Measurements from ENCODE around the gene NOTCH3.

NOTCH3 gene

GRCh38 chr19:15235781-15236180 is 35.0 kb upstream of the NOTCH3 start:
- ATAC-seq (ENCODE audit: insufficient read depth, low read depth): no peak
- H3K4me3 ChIP-seq (ENCODE audit: low read depth in 1 of 2, low read length in 2 of 2): no peak overlapping the region
- H3K4me1 ChIP-seq (ENCODE audit: insufficient read depth, low read length): no peaks in the 10 kb centered on the region
- TF ChIP-seq EZH2 (IDR thresholded peaks at IDR 0.05; ENCODE audit: borderline replicate concordance, low read depth, low read length, severe bottlenecking) (no peak), CTCF (IDR thresholded peaks at IDR 0.05; ENCODE audit: borderline replicate concordance, extremely low read depth, low read length, poor library complexity, severe bottlenecking) (no peak)
- peaks cover 51% of the 10 kb centered on the region for H3K36me3 ChIP-seq (ENCODE audit: insufficient read depth, low read length)
- no peaks in the 10 kb centered on the region for H3K79me2 ChIP-seq (ENCODE audit: insufficient read depth, low read length)
- no peak for DNase-seq
- H3K27ac ChIP-seq (ENCODE audit: low read length): no peak overlapping the region
- H4K20me1 ChIP-seq (ENCODE audit: insufficient read depth, low read length): peaks cover 20% of the 10 kb centered on the region
- no peaks in the 10 kb centered on the region for H3K9me3 ChIP-seq (ENCODE audit: insufficient read depth, low read length, severe bottlenecking)
- no peak overlapping the region for H2AFZ ChIP-seq (ENCODE audit: low read depth, low read length)
- H3K9ac ChIP-seq (ENCODE audit: low read depth, low read length): no peak overlapping the region
- no peak overlapping the region for H3K4me2 ChIP-seq (ENCODE audit: insufficient read depth, low read length)
- no peaks in the 10 kb centered on the region for H3K27me3 ChIP-seq (ENCODE audit: insufficient read depth, low read length, poor library complexity)

- Histone ChIP-seq H3K36me3 (ENCODE audit: insufficient read depth, low read length) (peaks cover 39% of the 10 kb centered on the region), H3K4me2 (ENCODE audit: insufficient read depth, low read length) (no peak overlapping the region), H3K9me3 (ENCODE audit: insufficient read depth, low read length, severe bottlenecking) (no peaks in the 10 kb centered on the region), H2AFZ (ENCODE audit: low read depth, low read length) (no peak overlapping the region), H4K20me1 (ENCODE audit: insufficient read depth, low read length) (peaks cover 8% of the 10 kb centered on the region), H3K27me3 (ENCODE audit: insufficient read depth, low read length, poor library complexity) (no peaks in the 10 kb centered on the region), H3K4me1 (ENCODE audit: insufficient read depth, low read length) (no peaks in the 10 kb centered on the region), H3K79me2 (ENCODE audit: insufficient read depth, low read length) (no peaks in the 10 kb centered on the region), H3K9ac (ENCODE audit: low read depth, low read length) (no peak overlapping the region), H3K4me3 (ENCODE audit: low read depth in 1 of 2, low read length in 2 of 2) (no peak overlapping the region), H3K27ac (ENCODE audit: low read length) (no peak overlapping the region)
- no peak for DNase-seq
- no peak for ATAC-seq (ENCODE audit: insufficient read depth, low read depth)
- no peak for TF ChIP-seq EZH2 (IDR thresholded peaks at IDR 0.05; ENCODE audit: borderline replicate concordance, low read depth, low read length, severe bottlenecking)
- no peak for TF ChIP-seq CTCF (IDR thresholded peaks at IDR 0.05; ENCODE audit: borderline replicate concordance, extremely low read depth, low read length, poor library complexity, severe bottlenecking)
Observed at GRCh38 chr19:15234431-15235130, 33.8 kb upstream of the NOTCH3 start.

GRCh38 chr19:15231271-15231670 is 30.5 kb upstream of the NOTCH3 start:
- Histone ChIP-seq H3K79me2 (ENCODE audit: insufficient read depth, low read length) (no peaks in the 10 kb centered on the region), H3K9me3 (ENCODE audit: insufficient read depth, low read length, severe bottlenecking) (no peaks in the 10 kb centered on the region), H3K9ac (ENCODE audit: low read depth, low read length) (no peak overlapping the region), H3K4me1 (ENCODE audit: insufficient read depth, low read length) (no peaks in the 10 kb centered on the region), H3K4me3 (ENCODE audit: low read depth in 1 of 2, low read length in 2 of 2) (no peak overlapping the region), H3K4me2 (ENCODE audit: insufficient read depth, low read length) (no peak overlapping the region), H3K27me3 (ENCODE audit: insufficient read depth, low read length, poor library complexity) (no peaks in the 10 kb centered on the region), H3K27ac (ENCODE audit: low read length) (no peak overlapping the region), H4K20me1 (ENCODE audit: insufficient read depth, low read length) (peaks cover 2% of the 10 kb centered on the region), H3K36me3 (ENCODE audit: insufficient read depth, low read length) (peaks cover 9% of the 10 kb centered on the region), H2AFZ (ENCODE audit: low read depth, low read length) (no peak overlapping the region)
- ATAC-seq (ENCODE audit: insufficient read depth, low read depth) (no peak), DNase-seq (no peak)
- no peak for TF ChIP-seq EZH2 (IDR thresholded peaks at IDR 0.05; ENCODE audit: borderline replicate concordance, low read depth, low read length, severe bottlenecking)
- no peak for TF ChIP-seq CTCF (IDR thresholded peaks at IDR 0.05; ENCODE audit: borderline replicate concordance, extremely low read depth, low read length, poor library complexity, severe bottlenecking)
